Measurements from ENCODE around the gene SOHLH2.

DNA sequence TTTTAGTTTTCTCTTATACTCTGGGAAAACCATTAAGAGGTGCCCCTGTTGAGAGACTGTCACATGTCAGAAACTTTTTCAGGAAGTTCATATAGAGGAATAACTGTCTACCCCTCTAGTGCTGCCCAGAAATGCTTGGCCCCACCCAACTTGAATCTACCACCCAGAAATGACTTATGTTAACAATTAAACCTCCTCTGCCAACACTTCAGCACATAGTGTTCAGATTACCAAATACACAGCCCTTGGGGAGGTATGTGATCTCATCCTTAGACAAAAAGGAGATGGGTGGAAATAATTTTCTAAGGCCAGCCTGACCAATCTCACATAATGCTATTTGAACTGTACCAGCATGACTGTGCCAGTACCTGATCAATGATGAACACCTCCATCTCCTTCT lies 47.6 kb upstream of the SOHLH2 start:
- TF ChIP-seq EZH2phosphoT487 (IDR thresholded peaks at IDR 0.05; ENCODE audit: borderline replicate concordance, low read length) (no peak), CTCF (conservative IDR thresholded peaks at IDR 0.05; ENCODE audit: low read depth, low read length) (no peak)
